HL-60 (cell line): ENCODE results near the gene BCAS3.

Experiments
- DNase-seq, 2 experiments: peaks; one replicate each; pipeline ENCODE4 v3.0.0-alpha.2; 2010 to 2020; ENCODE audit warnings: low read depth in 1 of 2, low spot score in 1 of 2
- H3K27ac ChIP-seq: fragments of 250-450 bp; sonication (Bioruptor Pico); replicated peaks from 2 replicates; pipeline ENCODE4 v1.5.1; 2020; ENCODE audit warnings: mild to moderate bottlenecking, moderate library complexity
- H3K27me3 ChIP-seq: fragments of 250-450 bp; sonication (Bioruptor Pico); 2 replicates; pipeline ENCODE4 v1.5.1; 2021; ENCODE audit warnings: mild to moderate bottlenecking, moderate library complexity; ENCODE audit not compliant: insufficient read depth, poor library complexity, severe bottlenecking
- H3K4me3 ChIP-seq: replicated peaks from 2 replicates; pipeline ENCODE4 v1.5.1; 2011; ENCODE audit warnings: mild to moderate bottlenecking, control low read depth, low read length; ENCODE audit not compliant: insufficient read depth
- CTCF ChIP-seq: IDR thresholded peaks from one replicate; pipeline ENCODE4 v1.5.1; 2011; ENCODE audit warnings: low read length, control low read depth, inconsistent platforms; ENCODE audit not compliant: insufficient read depth
- GABPA ChIP-seq: IDR thresholded peaks from 2 replicates; pipeline ENCODE4 v1.6.1; 2012; ENCODE audit warnings: low read depth
- POLR2AphosphoS5 ChIP-seq: IDR thresholded peaks from 2 replicates; pipeline ENCODE4 v1.6.1; 2012; ENCODE audit warnings: low read depth
- SPI1 ChIP-seq: IDR thresholded peaks from 2 replicates; pipeline ENCODE4 v1.6.1; 2012; ENCODE audit warnings: low read depth, mild to moderate bottlenecking, borderline replicate concordance
- TF ChIP-seq, protein P1 (sequence below): IDR thresholded peaks from 2 replicates; pipeline ENCODE4 v1.6.1; 2012; ENCODE audit warnings: low read depth; ENCODE audit not compliant: insufficient replicate concordance

Gene BCAS3

DNA sequence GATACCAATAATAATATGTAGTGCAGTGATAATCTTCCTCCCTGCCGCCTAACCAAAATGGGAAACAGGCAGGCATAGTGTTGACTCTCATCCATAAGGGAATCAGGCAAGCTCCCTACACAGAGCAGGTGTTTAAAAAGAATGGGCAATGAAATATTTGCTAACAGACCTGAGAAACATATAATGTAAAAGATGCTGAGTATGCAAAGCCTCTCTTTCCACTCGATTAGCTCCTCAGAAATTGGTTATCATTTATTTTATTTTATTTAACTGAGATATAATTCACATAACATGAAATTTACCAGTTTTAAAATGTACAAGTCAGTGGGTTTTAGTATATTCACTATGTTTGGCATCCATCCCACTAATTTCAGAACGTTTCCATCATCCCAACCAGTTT, 404.3 kb downstream of the BCAS3 start:
- no peak for DNase-seq
- H3K4me3 ChIP-seq, result no peak overlapping the region
- H3K27ac ChIP-seq, result no peak overlapping the region
- no peaks in the 10 kb centered on the region for H3K27me3 ChIP-seq
- no peak for TF ChIP-seq GABPA
- TF ChIP-seq, protein P1, sequence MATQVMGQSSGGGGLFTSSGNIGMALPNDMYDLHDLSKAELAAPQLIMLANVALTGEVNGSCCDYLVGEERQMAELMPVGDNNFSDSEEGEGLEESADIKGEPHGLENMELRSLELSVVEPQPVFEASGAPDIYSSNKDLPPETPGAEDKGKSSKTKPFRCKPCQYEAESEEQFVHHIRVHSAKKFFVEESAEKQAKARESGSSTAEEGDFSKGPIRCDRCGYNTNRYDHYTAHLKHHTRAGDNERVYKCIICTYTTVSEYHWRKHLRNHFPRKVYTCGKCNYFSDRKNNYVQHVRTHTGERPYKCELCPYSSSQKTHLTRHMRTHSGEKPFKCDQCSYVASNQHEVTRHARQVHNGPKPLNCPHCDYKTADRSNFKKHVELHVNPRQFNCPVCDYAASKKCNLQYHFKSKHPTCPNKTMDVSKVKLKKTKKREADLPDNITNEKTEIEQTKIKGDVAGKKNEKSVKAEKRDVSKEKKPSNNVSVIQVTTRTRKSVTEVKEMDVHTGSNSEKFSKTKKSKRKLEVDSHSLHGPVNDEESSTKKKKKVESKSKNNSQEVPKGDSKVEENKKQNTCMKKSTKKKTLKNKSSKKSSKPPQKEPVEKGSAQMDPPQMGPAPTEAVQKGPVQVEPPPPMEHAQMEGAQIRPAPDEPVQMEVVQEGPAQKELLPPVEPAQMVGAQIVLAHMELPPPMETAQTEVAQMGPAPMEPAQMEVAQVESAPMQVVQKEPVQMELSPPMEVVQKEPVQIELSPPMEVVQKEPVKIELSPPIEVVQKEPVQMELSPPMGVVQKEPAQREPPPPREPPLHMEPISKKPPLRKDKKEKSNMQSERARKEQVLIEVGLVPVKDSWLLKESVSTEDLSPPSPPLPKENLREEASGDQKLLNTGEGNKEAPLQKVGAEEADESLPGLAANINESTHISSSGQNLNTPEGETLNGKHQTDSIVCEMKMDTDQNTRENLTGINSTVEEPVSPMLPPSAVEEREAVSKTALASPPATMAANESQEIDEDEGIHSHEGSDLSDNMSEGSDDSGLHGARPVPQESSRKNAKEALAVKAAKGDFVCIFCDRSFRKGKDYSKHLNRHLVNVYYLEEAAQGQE, result no peak
- no peak for TF ChIP-seq SPI1
- no peak for TF ChIP-seq CTCF
- no peak for TF ChIP-seq POLR2AphosphoS5

- H3K27ac ChIP-seq, result no peak overlapping the region
- H3K27me3 ChIP-seq, result no peaks in the 10 kb centered on the region
- no peak for TF ChIP-seq GABPA
- no peak for TF ChIP-seq SPI1
- TF ChIP-seq POLR2AphosphoS5, result no peak
- TF ChIP-seq, protein P1, result no peak
- no peak for TF ChIP-seq CTCF
- H3K4me3 ChIP-seq, result no peak overlapping the region
- no peak for DNase-seq
These were observed 406.6 kb downstream of the BCAS3 start for GRCh38 chr17:61084260-61084659.

DNA sequence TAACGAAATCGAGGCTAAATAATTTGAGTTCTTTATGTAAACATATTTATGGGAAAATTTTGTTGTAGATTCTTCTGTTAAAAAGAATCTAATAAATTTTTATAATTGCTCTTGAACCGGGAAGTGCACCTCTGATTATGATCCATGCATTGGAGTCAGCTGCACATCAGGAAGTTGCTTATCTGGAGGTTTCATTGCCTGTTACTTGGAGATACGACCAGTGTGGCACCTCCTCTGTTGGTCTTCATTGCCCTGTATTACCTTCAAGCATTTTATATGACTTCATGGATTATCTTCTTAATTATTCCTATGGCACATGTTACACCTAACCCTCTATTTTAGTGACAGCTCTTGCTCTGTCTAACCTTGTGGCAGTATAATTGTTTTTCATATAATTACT, 409.4 kb downstream of the BCAS3 start:
- no peak overlapping the region for H3K27ac ChIP-seq
- TF ChIP-seq, protein P1, result no peak
- TF ChIP-seq CTCF (no peak), SPI1 (no peak), POLR2AphosphoS5 (no peak), GABPA (no peak)
- DNase-seq, result no peak
- no peak overlapping the region for H3K4me3 ChIP-seq
- H3K27me3 ChIP-seq, result no peaks in the 10 kb centered on the region
